Body of pancreas (tissue), 4 donors: ENCODE results near the gene TENM4. TPM values are rescaled to one million over a fixed set of nuclear protein-coding genes. Genes with fewer than 3 reads are reported as not detected.

ENCODE experiments used
- ATAC-seq: fragments of 150-250 bp; one replicate; pipeline ENCODE4 v1.9.1; 2016
- DNase-seq, 4 donors: peaks; one replicate each; pipeline ENCODE4 v3.0.0-alpha.2; 2019
- H3K27ac ChIP-seq, 4 donors: fragments of 200-600 bp; sonication (generic); 1 replicate in 3 of 4; 2 replicates in 1 of 4; pipeline versions ENCODE4 v1.5.1 to v1.6.1; 2016 to 2019; ENCODE audit warnings: mild to moderate bottlenecking in 1 of 4, mixed read lengths in 1 of 4, moderate library complexity in 1 of 4
- H3K27me3 ChIP-seq, 2 donors: fragments of 200-600 bp; sonication (generic); one replicate each; pipeline ENCODE4 v1.6.0; 2016; ENCODE audit warnings: mild to moderate bottlenecking in 1 of 2
- H3K36me3 ChIP-seq, 2 donors: fragments of 200-600 bp; sonication (generic); replicated peaks in 1 of 2; 2 replicates each; pipeline ENCODE4 v1.5.1; 2016; ENCODE audit warnings: low read depth in 2 of 2; ENCODE audit not compliant: insufficient read depth in 1 of 2
- H3K4me1 ChIP-seq: fragments of 200-600 bp; sonication (generic); one replicate; pipeline ENCODE4 v1.6.0; 2016
- H3K4me3 ChIP-seq, 2 donors: fragments of 200-600 bp; sonication (generic); 1 replicate in 1 of 2; 2 replicates in 1 of 2; pipeline ENCODE4 v1.5.1; 2016 to 2019
- H3K9me3 ChIP-seq, 3 donors: fragments of 200-600 bp; sonication (generic); 1 replicate in 2 of 3; 2 replicates in 1 of 3; pipeline ENCODE4 v1.5.1; 2016
- POLR2A ChIP-seq, 3 donors: fragments of 450-650 bp; IDR thresholded peaks; one replicate each; pipeline ENCODE4 v1.6.1; 2016; ENCODE audit warnings: antibody characterized with exemption in 3 of 3, mild to moderate bottlenecking in 2 of 3
- WGBS, 2 donors: methylation state at CpG; one replicate each; pipeline ENCODE4 v1.1.5; 2017; 5-methylcytosine and 5-hydroxymethylcytosine counted together
- intact Hi-C: fragments of 100-400 bp; cut with DNase I; formaldehyde crosslinking; loops from one replicate; pipeline ENCODE4 v1.15.1; 2023
- total RNA-seq, 2 donors: library from RNA; depleted of rRNA; stranded (reverse); fragments of >200 nt; gene quantifications; one replicate each; pipeline ENCODE4 v1.1.0, GENCODE V29; 2016
- TF ChIP-seq, protein P1 (sequence below), 7 experiments: fragments of 450-650 bp in 4 of 7; fragments of 200-600 bp in 3 of 7; sonication (generic) in 3 of 7; IDR thresholded peaks; one replicate each; pipeline ENCODE4 v1.5.1; 2016 to 2019; ENCODE audit warnings: antibody characterized with exemption in 7 of 7

The TENM4 gene
- total RNA-seq, 2 donors from 2014 or later: 0.78 to 6.6 TPM

DNA sequence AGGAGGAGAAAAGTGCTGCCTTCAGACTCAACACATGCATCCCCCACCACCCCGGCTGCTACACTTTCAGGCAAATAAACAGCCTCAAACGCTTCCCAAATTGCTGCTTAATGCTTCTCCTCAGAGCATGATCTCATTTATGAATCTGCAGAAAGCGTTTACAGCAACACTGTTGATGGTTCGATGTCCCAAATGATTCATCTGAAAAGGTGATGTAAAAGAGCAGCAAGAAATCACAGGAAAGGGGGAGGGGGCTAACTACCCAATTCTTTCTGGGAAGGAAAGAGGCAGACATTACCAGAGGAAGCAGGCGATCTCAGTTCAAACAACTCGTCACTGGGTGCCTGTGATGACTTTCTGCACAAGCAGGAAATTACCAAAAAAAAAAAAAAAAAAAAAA lies 119.6 kb downstream of the TENM4 start:
- no peak for ATAC-seq
- WGBS, 2 donors: 59 to 68% methylated on average over 6 of the region's 6 CpGs
- Histone ChIP-seq H3K4me3 (no peak overlapping the region), H3K27me3 (no peaks in the 10 kb centered on the region), H3K4me1 (no peaks in the 10 kb centered on the region), H3K36me3 (no peaks in the 10 kb centered on the region), H3K27ac (no peak overlapping the region), H3K9me3 (no peaks in the 10 kb centered on the region)
- intact Hi-C loops: no loop called here
- no peak for DNase-seq
- TF ChIP-seq, protein P1, sequence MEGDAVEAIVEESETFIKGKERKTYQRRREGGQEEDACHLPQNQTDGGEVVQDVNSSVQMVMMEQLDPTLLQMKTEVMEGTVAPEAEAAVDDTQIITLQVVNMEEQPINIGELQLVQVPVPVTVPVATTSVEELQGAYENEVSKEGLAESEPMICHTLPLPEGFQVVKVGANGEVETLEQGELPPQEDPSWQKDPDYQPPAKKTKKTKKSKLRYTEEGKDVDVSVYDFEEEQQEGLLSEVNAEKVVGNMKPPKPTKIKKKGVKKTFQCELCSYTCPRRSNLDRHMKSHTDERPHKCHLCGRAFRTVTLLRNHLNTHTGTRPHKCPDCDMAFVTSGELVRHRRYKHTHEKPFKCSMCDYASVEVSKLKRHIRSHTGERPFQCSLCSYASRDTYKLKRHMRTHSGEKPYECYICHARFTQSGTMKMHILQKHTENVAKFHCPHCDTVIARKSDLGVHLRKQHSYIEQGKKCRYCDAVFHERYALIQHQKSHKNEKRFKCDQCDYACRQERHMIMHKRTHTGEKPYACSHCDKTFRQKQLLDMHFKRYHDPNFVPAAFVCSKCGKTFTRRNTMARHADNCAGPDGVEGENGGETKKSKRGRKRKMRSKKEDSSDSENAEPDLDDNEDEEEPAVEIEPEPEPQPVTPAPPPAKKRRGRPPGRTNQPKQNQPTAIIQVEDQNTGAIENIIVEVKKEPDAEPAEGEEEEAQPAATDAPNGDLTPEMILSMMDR (IDR thresholded peaks at IDR 0.05): no peak
- no peak for TF ChIP-seq POLR2A (IDR thresholded peaks at IDR 0.05)

DNA sequence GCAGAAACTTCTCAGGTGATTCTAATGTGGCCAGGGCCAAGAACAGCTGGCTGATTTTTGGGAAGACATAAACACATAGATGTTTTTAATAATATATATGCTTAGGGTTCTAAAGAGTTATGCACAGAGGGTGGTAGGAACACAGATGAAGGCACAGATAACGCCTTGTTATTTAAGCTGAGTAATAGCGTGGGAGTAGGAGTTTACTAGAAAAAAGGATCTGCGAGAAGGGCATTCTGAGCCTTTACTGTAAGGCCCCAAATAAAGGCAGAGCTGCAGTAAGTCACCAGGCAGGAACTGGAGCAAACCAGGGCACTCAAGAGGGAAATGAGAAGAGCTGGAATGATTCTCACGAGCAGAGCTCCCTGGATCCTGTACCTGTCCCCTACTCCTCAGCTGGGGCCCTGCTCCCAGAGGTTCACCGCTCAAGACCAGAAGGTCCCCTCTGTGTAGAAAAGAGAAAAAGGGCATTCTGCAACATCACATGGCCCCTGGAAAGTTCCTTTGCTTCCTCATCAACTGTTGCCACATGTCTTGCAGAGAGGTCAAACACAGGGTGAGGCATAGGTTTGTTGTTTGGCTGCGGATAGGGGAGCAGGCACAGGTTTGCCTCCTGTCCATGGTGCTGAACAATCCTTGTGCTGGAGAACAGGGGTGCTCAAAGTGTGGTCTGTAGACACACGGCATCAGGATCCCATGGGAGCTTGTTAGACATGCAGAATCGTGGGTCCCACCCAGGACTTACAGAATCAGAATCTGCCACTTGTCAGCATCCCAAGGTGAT lies 125.7 kb downstream of the TENM4 start:
- no peak for ATAC-seq

DNA sequence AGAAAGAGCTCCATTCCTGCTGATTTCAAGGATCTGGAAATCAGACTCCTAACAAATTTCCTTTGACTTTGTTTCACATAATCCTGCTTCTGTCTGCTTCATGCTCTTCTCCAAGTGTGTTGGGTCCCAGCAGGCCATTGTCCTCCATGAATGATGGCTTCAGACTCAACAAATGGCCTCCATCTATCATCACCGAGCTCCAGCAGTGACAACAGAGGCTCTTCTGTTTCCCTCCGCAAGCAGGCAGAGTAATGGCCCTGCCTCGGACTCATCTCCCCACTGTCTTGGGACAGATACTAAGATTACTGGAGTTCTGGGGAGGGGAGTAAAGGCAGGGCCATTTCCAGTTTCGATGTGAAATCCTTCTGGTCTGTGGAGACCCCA lies 127.3 kb downstream of the TENM4 start:
- WGBS, 2 donors: 52 to 69% methylated on average over 4 of the region's 4 CpGs
- intact Hi-C loops: no loop called here
- no peaks in the 10 kb centered on the region for H3K36me3 ChIP-seq
- no peaks in the 10 kb centered on the region for H3K9me3 ChIP-seq
- H3K27me3 ChIP-seq: no peaks in the 10 kb centered on the region
- H3K4me1 ChIP-seq: no peaks in the 10 kb centered on the region
- DNase-seq (no peak), ATAC-seq (no peak)
- no peak overlapping the region for H3K4me3 ChIP-seq
- H3K27ac ChIP-seq: no peak overlapping the region
- TF ChIP-seq, protein P1 (IDR thresholded peaks at IDR 0.05): no peak
- TF ChIP-seq POLR2A (IDR thresholded peaks at IDR 0.05): no peak

More for the DNA sequence above, 125.7 kb downstream of the TENM4 start:
- intact Hi-C loops: no loop called here
- H3K4me3 ChIP-seq: no peak overlapping the region
- TF ChIP-seq, protein P1 (IDR thresholded peaks at IDR 0.05): no peak
- no peak for TF ChIP-seq POLR2A (IDR thresholded peaks at IDR 0.05)
- H3K36me3 ChIP-seq: no peaks in the 10 kb centered on the region
- 54% methylated on average over 8 of the region's 8 CpGs for WGBS, 2 donors
- DNase-seq: no peak
- no peaks in the 10 kb centered on the region for H3K27me3 ChIP-seq
- no peaks in the 10 kb centered on the region for H3K4me1 ChIP-seq
- H3K27ac ChIP-seq: no peak overlapping the region
- no peaks in the 10 kb centered on the region for H3K9me3 ChIP-seq

DNA sequence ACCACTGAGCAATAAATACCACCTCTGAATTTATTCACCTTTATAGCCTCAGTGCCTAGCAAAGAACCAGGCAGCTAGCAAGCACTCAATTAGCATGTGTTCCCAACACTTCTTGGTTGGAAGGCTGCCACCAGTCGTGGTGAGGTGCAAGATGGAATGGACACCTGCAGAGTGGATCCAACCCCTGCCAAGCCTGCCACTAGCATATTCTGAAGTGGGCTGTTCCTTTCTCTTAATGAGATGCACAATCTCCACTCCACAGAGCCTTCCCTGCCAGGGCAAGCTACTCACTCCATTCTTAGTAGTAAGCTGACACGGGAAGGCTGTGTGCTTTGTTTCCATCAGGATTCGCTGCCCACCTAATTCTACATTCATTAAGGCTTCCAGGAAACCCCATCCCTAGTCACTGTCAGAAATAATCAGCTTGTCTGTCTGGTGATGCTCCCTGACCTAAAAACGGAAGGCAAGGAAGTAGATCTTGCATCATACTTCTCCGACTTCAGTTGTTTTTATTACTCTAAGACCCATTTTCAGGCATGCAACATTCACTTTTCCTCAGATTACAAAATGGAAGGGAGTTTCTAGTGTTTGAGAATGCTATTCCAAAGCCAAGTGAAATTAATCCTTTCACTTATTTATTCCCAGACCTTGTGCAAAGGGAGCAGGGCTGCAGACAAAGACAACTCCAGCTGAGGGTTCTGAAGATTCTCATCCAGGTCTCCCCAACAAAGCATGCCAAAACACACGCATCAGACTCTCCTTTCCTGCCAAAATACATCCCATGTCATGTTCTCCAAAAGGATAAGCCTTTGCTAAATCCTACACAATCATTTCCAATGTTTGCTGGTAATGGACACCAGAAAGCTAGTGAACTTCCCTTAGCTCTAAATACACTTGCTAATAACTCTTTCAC lies 128.0 kb downstream of the TENM4 start:
- TF ChIP-seq, protein P1 (IDR thresholded peaks at IDR 0.05): no peak
- no peak for TF ChIP-seq POLR2A (IDR thresholded peaks at IDR 0.05)
- Histone ChIP-seq H3K9me3 (no peaks in the 10 kb centered on the region), H3K27me3 (no peaks in the 10 kb centered on the region), H3K4me1 (no peaks in the 10 kb centered on the region), H3K36me3 (no peaks in the 10 kb centered on the region), H3K4me3 (no peak overlapping the region), H3K27ac (no peak overlapping the region)
- DNase-seq (no peak), ATAC-seq (no peak)
- 47 to 48% methylated on average over 6 of the region's 6 CpGs for WGBS, 2 donors
- intact Hi-C loops: no loop called here
